Fibroblast of lung (primary cell): ENCODE results near the gene ZFTA. TPM values are rescaled to one million over a fixed set of nuclear protein-coding genes. Genes with fewer than 3 reads are reported as not detected.
A peak's percentile ranks its signal among the peaks of the same experiment; 100 is the strongest.

Source experiments
- DNase-seq, 2 donors: peaks; one replicate each; pipeline versions ENCODE4 v3.0.0 to v3.0.0-alpha.2; 2010; ENCODE audit warnings: low read depth in 2 of 2
- H2AFZ ChIP-seq: 2 replicates; pipeline ENCODE4 v1.5.1; 2012; ENCODE audit warnings: low read length, control low read depth, inconsistent platforms
- H3K27ac ChIP-seq: 2 replicates; pipeline ENCODE4 v1.5.1; 2011; ENCODE audit warnings: low read length, control low read depth; ENCODE audit not compliant: insufficient read depth
- H3K27me3 ChIP-seq: 2 replicates; pipeline ENCODE4 v1.5.1; 2011; ENCODE audit warnings: mild to moderate bottlenecking, low read length; ENCODE audit not compliant: control insufficient read depth, insufficient read depth
- H3K36me3 ChIP-seq: 2 replicates; pipeline ENCODE4 v1.5.1; 2011; ENCODE audit warnings: low read length; ENCODE audit not compliant: control insufficient read depth, insufficient read depth
- H3K4me1 ChIP-seq: 2 replicates; pipeline ENCODE4 v1.5.1; 2011; ENCODE audit warnings: low read length; ENCODE audit not compliant: control insufficient read depth, insufficient read depth; ENCODE audit errors: extremely low read depth
- H3K4me2 ChIP-seq: 2 replicates; pipeline ENCODE4 v1.5.1; 2011; ENCODE audit warnings: low read length, control low read depth; ENCODE audit not compliant: insufficient read depth; ENCODE audit errors: extremely low read depth
- H3K4me3 ChIP-seq, 4 experiments: fragments of 200-600 bp in 1 of 4; sonication (generic) in 1 of 4; replicated peaks in 1 of 4; 2 replicates each; pipeline ENCODE4 v1.5.1; 2011 to 2016; ENCODE audit warnings: low read length in 4 of 4, low read depth in 3 of 4, mild to moderate bottlenecking in 3 of 4, control low read depth in 2 of 4, inconsistent platforms in 1 of 4, mixed read lengths in 1 of 4; ENCODE audit not compliant: insufficient read depth in 1 of 4; ENCODE audit errors: control extremely low read depth in 1 of 4
- H3K79me2 ChIP-seq: 2 replicates; pipeline ENCODE4 v1.5.1; 2012; ENCODE audit warnings: mild to moderate bottlenecking, low read length, inconsistent platforms; ENCODE audit not compliant: control insufficient read depth, insufficient read depth
- H3K9ac ChIP-seq: 2 replicates; pipeline ENCODE4 v1.5.1; 2011; ENCODE audit warnings: mild to moderate bottlenecking, low read length, control low read depth; ENCODE audit not compliant: insufficient read depth
- H3K9me3 ChIP-seq: 2 replicates; pipeline ENCODE4 v1.5.1; 2012; ENCODE audit warnings: low read depth, low read length; ENCODE audit not compliant: control insufficient read depth, insufficient read depth
- H4K20me1 ChIP-seq: 2 replicates; pipeline ENCODE4 v1.5.1; 2011; ENCODE audit warnings: low read length; ENCODE audit not compliant: control insufficient read depth, insufficient read depth; ENCODE audit errors: extremely low read depth
- CTCF ChIP-seq, 2 donors: IDR thresholded peaks in 1 of 2; conservative IDR thresholded peaks in 1 of 2; 1 replicate in 1 of 2; 2 replicates in 1 of 2; pipeline ENCODE4 v1.5.1; 2011 to 2012; ENCODE audit warnings: low read length in 2 of 2, control low read depth in 1 of 2, inconsistent platforms in 1 of 2, low read depth in 1 of 2, mild to moderate bottlenecking in 1 of 2
- EZH2 ChIP-seq: IDR thresholded peaks from 2 replicates; pipeline ENCODE4 v1.5.1; 2012; ENCODE audit warnings: low read length, control low read depth, mild to moderate bottlenecking; ENCODE audit errors: missing control alignments
- polyA plus RNA-seq, 2 donors: library from polyadenylated mRNA; depleted of rRNA in 1 of 2; stranded (reverse) in 1 of 2; unstranded in 1 of 2; fragments of >200 nt; gene quantifications; 2 replicates each; pipeline ENCODE4 v1.2.1, GENCODE V29; 2011 to 2012; ENCODE audit warnings: missing spikeins in 1 of 2
- total RNA-seq: library from RNA; depleted of rRNA; stranded (reverse); fragments of >200 nt; gene quantifications from 2 replicates; pipeline ENCODE4 v1.2.1, GENCODE V29; 2014

The ZFTA gene
- total and polyA plus RNA-seq, 2 donors (not counting 1 experiment from before 2014, with no cell fraction given) = 5.4 to 12.9 TPM

GRCh38 chr11:63763496-63764339 lies 4.9 kb downstream of the ZFTA start:
- H3K79me2 ChIP-seq = peaks cover 13% of the 10 kb centered on the region
- H3K4me3 ChIP-seq = peak overlapping the region in 1 of 4 experiments; percentile 41
- H3K4me1 ChIP-seq = peaks cover 14% of the 10 kb centered on the region
- no peaks in the 10 kb centered on the region for H4K20me1 ChIP-seq
- H3K36me3 ChIP-seq = peaks cover 11% of the 10 kb centered on the region
- TF ChIP-seq CTCF (conservative IDR thresholded peaks at IDR 0.05 in 1 of 2, IDR thresholded peaks at IDR 0.05 in 1 of 2; ENCODE audit: low read depth in 1 of 2, low read length in 2 of 2) (no peak), EZH2 (no peak)
- H2AFZ ChIP-seq = no peak overlapping the region
- H3K9me3 ChIP-seq = no peaks in the 10 kb centered on the region
- H3K9ac ChIP-seq = no peak overlapping the region
- peak in 1 of 2 donors; percentile 18 for DNase-seq
- H3K4me2 ChIP-seq = peak overlapping the region; percentile 11
- H3K27me3 ChIP-seq = no peaks in the 10 kb centered on the region
- no peak overlapping the region for H3K27ac ChIP-seq

DNA sequence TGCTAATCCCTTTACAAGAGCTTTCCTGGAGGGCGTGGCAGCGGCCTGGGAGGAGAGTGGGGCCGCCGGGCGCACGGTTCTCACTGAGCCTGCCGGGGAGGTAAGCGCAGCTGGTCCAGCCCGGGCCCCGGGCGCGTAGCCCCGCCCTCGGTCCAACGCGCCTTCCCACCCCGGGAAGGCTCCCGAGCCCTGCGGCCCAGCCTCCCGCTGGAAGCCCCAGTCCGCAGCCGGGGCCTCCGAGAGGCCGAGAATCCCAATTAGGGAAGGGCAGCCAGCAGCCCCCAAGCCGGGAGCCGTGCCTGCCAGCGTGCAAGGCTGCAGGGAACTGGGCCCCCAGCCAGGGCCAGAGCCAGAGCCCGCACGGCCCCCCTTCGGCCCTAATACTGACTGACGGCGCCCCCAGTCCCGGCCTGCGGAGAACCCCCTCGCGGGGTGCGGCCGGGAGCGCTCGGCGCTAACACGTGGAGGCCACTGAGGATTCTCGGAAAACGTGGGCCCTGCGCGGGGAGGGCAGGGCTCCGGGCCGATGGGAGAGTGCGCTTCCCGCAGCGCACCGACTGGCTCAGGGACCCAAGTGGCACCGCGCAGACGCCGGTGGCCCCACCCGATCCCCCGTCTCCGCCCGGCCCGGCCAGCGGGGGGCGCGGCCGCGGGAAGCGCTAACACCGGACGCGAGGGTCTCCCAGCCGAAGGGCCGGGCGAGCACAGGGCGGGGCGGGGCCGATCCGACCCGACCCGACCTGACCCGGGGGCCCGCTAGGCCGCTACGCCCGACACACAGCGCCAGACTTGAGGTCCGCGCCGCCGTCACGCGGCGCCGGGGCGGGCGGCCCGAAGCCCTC lies 5.7 kb downstream of the ZFTA start:
- H3K4me2 ChIP-seq = peak overlapping the region; percentile 42
- H2AFZ ChIP-seq = no peak overlapping the region
- no peak overlapping the region for H3K27ac ChIP-seq
- H3K36me3 ChIP-seq = peaks cover 12% of the 10 kb centered on the region
- no peaks in the 10 kb centered on the region for H3K9me3 ChIP-seq
- no peaks in the 10 kb centered on the region for H3K27me3 ChIP-seq
- TF ChIP-seq EZH2 (no peak), CTCF (conservative IDR thresholded peaks at IDR 0.05 in 1 of 2, IDR thresholded peaks at IDR 0.05 in 1 of 2; ENCODE audit: low read depth in 1 of 2, low read length in 2 of 2) (no peak)
- peaks cover 13% of the 10 kb centered on the region for H3K79me2 ChIP-seq
- H3K4me1 ChIP-seq = peaks cover 14% of the 10 kb centered on the region
- peak overlapping the region; percentile 6 to 41 (median 14) for H3K4me3 ChIP-seq
- H4K20me1 ChIP-seq = no peaks in the 10 kb centered on the region
- peak; percentile 54 to 73 for DNase-seq
- peak overlapping the region; percentile 13 for H3K9ac ChIP-seq
